ENCODE results near the gene CMBL.
"Not testable (repeated sequence)": the region's sequence is repeated elsewhere in the genome, so short reads cannot be mapped to it uniquely, and the experiment has no call there.

The CMBL gene

GRCh38 chr5:10264604-10265003 is 43.1 kb downstream of the CMBL start:
- in situ Hi-C loops (cut with HindIII; ENCODE audit: low sequenced_read_pairs), result no loop called here

- in situ Hi-C loops (cut with HindIII; ENCODE audit: low sequenced_read_pairs), result no loop called here
These were observed 44.7 kb downstream of the CMBL start for GRCh38 chr5:10262995-10263394.

GRCh38 chr5:10262121-10262774 is 45.5 kb downstream of the CMBL start:
- in situ Hi-C loops (cut with HindIII; ENCODE audit: low sequenced_read_pairs), result no loop called here

- in situ Hi-C loops (cut with HindIII; ENCODE audit: low sequenced_read_pairs), result no loop called here
These were observed 46.6 kb downstream of the CMBL start for GRCh38 chr5:10261065-10261464.

- in situ Hi-C loops (cut with HindIII; ENCODE audit: low sequenced_read_pairs), result no loop called here
These were observed 47.8 kb downstream of the CMBL start for GRCh38 chr5:10259899-10260298.

- in situ Hi-C loops (cut with HindIII; ENCODE audit: low sequenced_read_pairs), result no loop called here
These were observed 49.8 kb downstream of the CMBL start for GRCh38 chr5:10257870-10258269.

GRCh38 chr5:10254686-10255085 is 53.0 kb downstream of the CMBL start:
- in situ Hi-C loops (cut with HindIII; ENCODE audit: low sequenced_read_pairs), result no loop called here

GRCh38 chr5:10253390-10253789 is 54.3 kb downstream of the CMBL start:
- in situ Hi-C loops (cut with HindIII; ENCODE audit: low sequenced_read_pairs), result no loop called here

GRCh38 chr5:10251405-10251804 is 56.3 kb downstream of the CMBL start:
- in situ Hi-C loops (cut with HindIII; ENCODE audit: low sequenced_read_pairs), result no loop called here

- in situ Hi-C loops (cut with HindIII; ENCODE audit: low sequenced_read_pairs), result no loop called here
These were observed 56.9 kb downstream of the CMBL start for GRCh38 chr5:10250806-10251276.

GRCh38 chr5:10249948-10250805 is 57.5 kb downstream of the CMBL start, which contains the start of gene CCT5:
Gene CCT5, plus strand, starts transcription at chr5:10250280. Its CDS starts 61 bp downstream, at chr5:10250341.
- in situ Hi-C loops (cut with HindIII; ENCODE audit: low sequenced_read_pairs), result no loop called here

GRCh38 chr5:10248378-10249260 is 59.1 kb downstream of the CMBL start:
- in situ Hi-C loops (cut with HindIII; ENCODE audit: low sequenced_read_pairs), result no loop called here

GRCh38 chr5:10247217-10247616 is 60.5 kb downstream of the CMBL start:
- in situ Hi-C loops (cut with HindIII; ENCODE audit: low sequenced_read_pairs), result not testable (repeated sequence)

GRCh38 chr5:10246761-10247160 is 60.9 kb downstream of the CMBL start:
- in situ Hi-C loops (cut with HindIII; ENCODE audit: low sequenced_read_pairs), result no loop called here

- in situ Hi-C loops (cut with HindIII; ENCODE audit: low sequenced_read_pairs), result no loop called here
These were observed 63.3 kb downstream of the CMBL start for GRCh38 chr5:10244342-10244944.

GRCh38 chr5:10243660-10244240 is 64.0 kb downstream of the CMBL start:
- in situ Hi-C loops (cut with HindIII; ENCODE audit: low sequenced_read_pairs), result no loop called here

- in situ Hi-C loops (cut with HindIII; ENCODE audit: low sequenced_read_pairs), result no loop called here
These were observed 72.4 kb downstream of the CMBL start for GRCh38 chr5:10235350-10235749.

- in situ Hi-C loops (cut with HindIII; ENCODE audit: low sequenced_read_pairs), result no loop called here
These were observed 74.2 kb downstream of the CMBL start for GRCh38 chr5:10233505-10233904.

GRCh38 chr5:10233011-10233410 is 74.7 kb downstream of the CMBL start:
- in situ Hi-C loops (cut with HindIII; ENCODE audit: low sequenced_read_pairs), result no loop called here

GRCh38 chr5:10232386-10232785 is 75.3 kb downstream of the CMBL start:
- in situ Hi-C loops (cut with HindIII; ENCODE audit: low sequenced_read_pairs), result no loop called here
